CD4-positive, alpha-beta T cell treated with Interleukin-6 for 4 hours (primary cell): ENCODE results near the gene FMNL3.

ENCODE experiments used
- DNase-seq: peaks from one replicate; pipeline ENCODE4 v3.0.0-alpha.2; 2020; ENCODE audit warnings: mixed read lengths

The FMNL3 gene

GRCh38 chr12:49588281-49588680 lies 118.9 kb downstream of the FMNL3 start:
- no peak for DNase-seq

- DNase-seq, result no peak
Observed at GRCh38 chr12:49587174-49587908, 119.9 kb downstream of the FMNL3 start.
